WTC11 (cell line): ENCODE data around the gene SPART.

Experiments
- CREB1 ChIP-seq: sonication (generic); formaldehyde crosslinking; IDR thresholded peaks from 2 replicates; pipeline ENCODE4 v1.8.0; 2023; ENCODE audit warnings: mild to moderate bottlenecking, missing genetic modification reagents
- IRF1 ChIP-seq: sonication (generic); formaldehyde crosslinking; IDR thresholded peaks from 2 replicates; pipeline ENCODE4 v1.8.0; 2023; ENCODE audit warnings: missing genetic modification reagents
- TP53 ChIP-seq: sonication (generic); formaldehyde crosslinking; IDR thresholded peaks from 2 replicates; pipeline ENCODE4 v1.8.1; 2023; ENCODE audit warnings: mild to moderate bottlenecking, missing genetic modification reagents
- ZBTB21 ChIP-seq: sonication (generic); formaldehyde crosslinking; IDR thresholded peaks from 2 replicates; pipeline ENCODE4 v1.8.1; 2023; ENCODE audit warnings: mild to moderate bottlenecking, missing genetic modification reagents, borderline replicate concordance
- TF ChIP-seq, protein P1 (sequence below): fragments of 200-600 bp; IDR thresholded peaks from 2 replicates; pipeline ENCODE4 v1.8.0; 2022; ENCODE audit warnings: antibody characterized with exemption

DNA sequence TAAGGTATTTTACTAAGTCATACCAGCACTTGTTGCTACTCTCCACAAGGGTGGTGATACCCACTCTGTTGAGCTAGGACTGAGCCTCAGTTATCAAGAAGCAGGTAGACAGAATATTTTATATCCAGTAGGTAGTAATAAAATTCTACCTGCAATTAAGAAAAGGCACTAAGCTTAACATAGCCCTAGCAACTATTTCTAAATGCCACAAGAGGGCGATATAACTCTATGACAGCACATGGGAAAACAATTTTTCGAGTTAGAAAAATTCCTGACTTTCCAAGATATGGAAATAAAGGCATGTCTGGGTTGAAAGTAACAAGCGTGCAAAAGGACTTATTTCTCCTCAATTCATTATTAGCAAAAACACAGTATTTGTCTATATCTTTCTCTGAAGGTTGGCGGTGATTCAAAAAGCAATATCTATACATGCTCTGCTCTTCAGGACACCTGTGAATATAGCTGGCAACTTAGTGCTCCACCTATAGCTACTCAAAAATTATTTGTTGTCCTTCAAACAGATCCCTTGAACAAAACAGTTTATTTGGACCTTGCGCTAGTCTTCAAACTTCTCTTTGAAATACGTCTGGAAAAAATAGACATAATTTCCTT lies 63.3 kb downstream of the SPART start:
- TF ChIP-seq ZBTB21 (no peak), IRF1 (CRISPR knock-in tag) (no peak), TP53 (CRISPR knock-in tag) (no peak), CREB1 (CRISPR knock-in tag) (no peak)
- TF ChIP-seq, protein P1, sequence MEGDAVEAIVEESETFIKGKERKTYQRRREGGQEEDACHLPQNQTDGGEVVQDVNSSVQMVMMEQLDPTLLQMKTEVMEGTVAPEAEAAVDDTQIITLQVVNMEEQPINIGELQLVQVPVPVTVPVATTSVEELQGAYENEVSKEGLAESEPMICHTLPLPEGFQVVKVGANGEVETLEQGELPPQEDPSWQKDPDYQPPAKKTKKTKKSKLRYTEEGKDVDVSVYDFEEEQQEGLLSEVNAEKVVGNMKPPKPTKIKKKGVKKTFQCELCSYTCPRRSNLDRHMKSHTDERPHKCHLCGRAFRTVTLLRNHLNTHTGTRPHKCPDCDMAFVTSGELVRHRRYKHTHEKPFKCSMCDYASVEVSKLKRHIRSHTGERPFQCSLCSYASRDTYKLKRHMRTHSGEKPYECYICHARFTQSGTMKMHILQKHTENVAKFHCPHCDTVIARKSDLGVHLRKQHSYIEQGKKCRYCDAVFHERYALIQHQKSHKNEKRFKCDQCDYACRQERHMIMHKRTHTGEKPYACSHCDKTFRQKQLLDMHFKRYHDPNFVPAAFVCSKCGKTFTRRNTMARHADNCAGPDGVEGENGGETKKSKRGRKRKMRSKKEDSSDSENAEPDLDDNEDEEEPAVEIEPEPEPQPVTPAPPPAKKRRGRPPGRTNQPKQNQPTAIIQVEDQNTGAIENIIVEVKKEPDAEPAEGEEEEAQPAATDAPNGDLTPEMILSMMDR, result peak; percentile 81
